ENCODE data around the gene LTBP1. TPM values are rescaled to one million over a fixed set of nuclear protein-coding genes. Genes with fewer than 3 reads are reported as not detected.

LTBP1 gene, protein sequence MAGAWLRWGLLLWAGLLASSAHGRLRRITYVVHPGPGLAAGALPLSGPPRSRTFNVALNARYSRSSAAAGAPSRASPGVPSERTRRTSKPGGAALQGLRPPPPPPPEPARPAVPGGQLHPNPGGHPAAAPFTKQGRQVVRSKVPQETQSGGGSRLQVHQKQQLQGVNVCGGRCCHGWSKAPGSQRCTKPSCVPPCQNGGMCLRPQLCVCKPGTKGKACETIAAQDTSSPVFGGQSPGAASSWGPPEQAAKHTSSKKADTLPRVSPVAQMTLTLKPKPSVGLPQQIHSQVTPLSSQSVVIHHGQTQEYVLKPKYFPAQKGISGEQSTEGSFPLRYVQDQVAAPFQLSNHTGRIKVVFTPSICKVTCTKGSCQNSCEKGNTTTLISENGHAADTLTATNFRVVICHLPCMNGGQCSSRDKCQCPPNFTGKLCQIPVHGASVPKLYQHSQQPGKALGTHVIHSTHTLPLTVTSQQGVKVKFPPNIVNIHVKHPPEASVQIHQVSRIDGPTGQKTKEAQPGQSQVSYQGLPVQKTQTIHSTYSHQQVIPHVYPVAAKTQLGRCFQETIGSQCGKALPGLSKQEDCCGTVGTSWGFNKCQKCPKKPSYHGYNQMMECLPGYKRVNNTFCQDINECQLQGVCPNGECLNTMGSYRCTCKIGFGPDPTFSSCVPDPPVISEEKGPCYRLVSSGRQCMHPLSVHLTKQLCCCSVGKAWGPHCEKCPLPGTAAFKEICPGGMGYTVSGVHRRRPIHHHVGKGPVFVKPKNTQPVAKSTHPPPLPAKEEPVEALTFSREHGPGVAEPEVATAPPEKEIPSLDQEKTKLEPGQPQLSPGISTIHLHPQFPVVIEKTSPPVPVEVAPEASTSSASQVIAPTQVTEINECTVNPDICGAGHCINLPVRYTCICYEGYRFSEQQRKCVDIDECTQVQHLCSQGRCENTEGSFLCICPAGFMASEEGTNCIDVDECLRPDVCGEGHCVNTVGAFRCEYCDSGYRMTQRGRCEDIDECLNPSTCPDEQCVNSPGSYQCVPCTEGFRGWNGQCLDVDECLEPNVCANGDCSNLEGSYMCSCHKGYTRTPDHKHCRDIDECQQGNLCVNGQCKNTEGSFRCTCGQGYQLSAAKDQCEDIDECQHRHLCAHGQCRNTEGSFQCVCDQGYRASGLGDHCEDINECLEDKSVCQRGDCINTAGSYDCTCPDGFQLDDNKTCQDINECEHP (N-terminal part only)
- total RNA-seq (2022; extraction: Qiagen RNA extraction), result 19.2 to 32.6 TPM (median 29.6 TPM) in 5 replicates

DNA sequence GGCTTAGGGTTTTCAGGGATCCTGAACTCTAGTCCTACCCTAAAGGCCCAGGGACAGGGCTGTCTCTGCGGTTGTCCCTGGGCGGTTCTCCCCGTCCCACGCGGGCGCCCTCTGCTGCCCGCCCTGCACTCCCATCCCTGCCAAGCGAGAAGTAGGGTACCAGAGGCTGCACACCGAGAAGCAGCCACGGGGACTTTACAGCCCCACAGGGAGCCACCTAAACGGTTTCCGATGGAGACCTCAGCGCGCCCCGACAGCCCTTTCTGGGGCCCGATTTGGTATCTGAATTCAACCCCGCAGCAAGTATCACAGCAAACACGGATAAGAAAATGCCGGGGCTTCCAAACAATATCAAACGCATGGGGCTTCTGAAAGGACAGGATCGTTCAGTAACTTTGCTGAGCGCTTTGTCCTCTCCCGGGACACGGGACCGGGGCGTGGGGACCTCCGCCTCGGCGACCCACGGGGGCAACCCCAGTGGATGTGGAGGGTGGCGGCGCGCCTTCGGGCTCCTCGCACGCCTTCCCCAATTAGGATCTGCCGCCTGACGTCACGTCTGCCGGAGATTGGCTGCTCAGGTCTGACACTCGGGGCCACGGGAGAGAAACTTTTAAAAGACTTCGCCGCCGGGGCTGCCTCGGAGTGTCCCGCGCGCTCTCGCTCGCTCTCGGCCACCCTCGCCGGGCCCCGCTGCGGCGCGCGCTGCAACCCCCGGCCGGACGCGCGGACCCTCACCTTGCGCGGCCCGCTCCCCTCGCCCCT, at the start of gene LTBP1:
TSS of gene LTBP1 (plus strand) at position 640 of the 762 bp plus-strand sequence. CDS start 372 bp downstream, outside the sequence.

Data from A549 treated with Mapracorat at 1 μM for 4 hours (cell line).